Kidney (tissue), 14 donors: ENCODE measurements around the gene IFNE. TPM values are rescaled to one million over a fixed set of nuclear protein-coding genes. Genes with fewer than 3 reads are reported as not detected.

Experiments used
- DNase-seq, 5 donors: peaks; one replicate each; pipeline ENCODE4 v3.0.0-alpha.2; 2013 to 2020
- FAIRE-seq: peaks from 2 replicates; lab custom pipeline; 2012; peaks lifted over from hg19 to GRCh38; lab: Jason Lieb, UNC
- H3K27ac ChIP-seq, 2 donors: one replicate each; pipeline ENCODE4 v1.7.0; 2013; ENCODE audit warnings: low read depth in 2 of 2, low read length in 2 of 2, inconsistent platforms in 1 of 2
- H3K27me3 ChIP-seq: one replicate; pipeline ENCODE4 v1.7.1; 2013; ENCODE audit warnings: low read length, inconsistent platforms; ENCODE audit not compliant: control insufficient read depth, insufficient read depth
- H3K36me3 ChIP-seq, 3 donors: one replicate each; pipeline versions ENCODE4 v1.7.0 to v1.7.1; 2013; ENCODE audit warnings: low read length in 3 of 3, control low read depth in 1 of 3, inconsistent platforms in 1 of 3; ENCODE audit not compliant: insufficient read depth in 3 of 3, control insufficient read depth in 2 of 3
- H3K4me1 ChIP-seq, 3 donors: one replicate each; pipeline versions ENCODE4 v1.7.0 to v1.7.1; 2013; ENCODE audit warnings: low read length in 3 of 3, inconsistent platforms in 1 of 3, low read depth in 1 of 3; ENCODE audit not compliant: control insufficient read depth in 2 of 3, insufficient read depth in 2 of 3
- H3K4me3 ChIP-seq, 3 donors: one replicate each; pipeline versions ENCODE4 v1.7.0 to v1.8.1; 2013; ENCODE audit warnings: low read length in 3 of 3, control low read depth in 1 of 3, inconsistent platforms in 1 of 3
- H3K9ac ChIP-seq, 3 donors: one replicate each; pipeline versions ENCODE4 v1.7.0 to v1.7.1; 2013; ENCODE audit warnings: low read length in 3 of 3, control low read depth in 1 of 3, inconsistent platforms in 1 of 3
- H3K9me3 ChIP-seq, 3 donors: one replicate each; pipeline versions ENCODE4 v1.7.0 to v1.7.1; 2013; ENCODE audit warnings: low read length in 3 of 3, control low read depth in 1 of 3, inconsistent platforms in 1 of 3; ENCODE audit not compliant: control insufficient read depth in 2 of 3, insufficient read depth in 1 of 3
- CTCF ChIP-seq: IDR thresholded peaks from 3 replicates; pipeline ENCODE4 v1.5.1; 2012; ENCODE audit warnings: mild to moderate bottlenecking, moderate library complexity, borderline replicate concordance; ENCODE audit not compliant: insufficient read depth; ENCODE audit errors: extremely low read depth
- intact Hi-C: fragments of 100-400 bp; cut with DNase I; formaldehyde crosslinking; loops from one replicate; pipeline ENCODE4 v1.11.1; 2022
- polyA plus RNA-seq: library from polyadenylated mRNA; stranded (reverse); fragments of 350-450 nt; fragmentation: Illumina TruSeq; extraction: RNeasy Lipid Tissue Mini Kit (QIAGEN cat#74804); gene quantifications from one replicate; pipeline ENCODE4 v1.2.3, GENCODE V29; 2014; ENCODE audit warnings: low read depth, low replicate concordance; ENCODE audit not compliant: insufficient read depth
- total RNA-seq: library from RNA; stranded (reverse); fragmentation: NEBNext Ultra II Directional; extraction: Animal tissue kit (Norgen Biotek cat#: 25700); gene quantifications from one replicate; pipeline ENCODE4 v1.2.1, GENCODE V29; 2021
- donor health status: control.
- donor health status: control.
- donor health status: control.
- donor health status: control.
- donor health status: control.
- donor health status: DM: yes; HTN: yes; CAD: no.
- donor health status: Normal renal cell carcinoma (clear cell type).

Gene IFNE
- total and polyA plus RNA-seq, 2 donors from 2014 or later, result 1.1 TPM; not detected in 1

- no peak for FAIRE-seq
- no peak for TF ChIP-seq CTCF
- H3K27ac ChIP-seq, result no peak overlapping the region
- H3K9ac ChIP-seq, result no peak overlapping the region
- H3K4me3 ChIP-seq, result no peak overlapping the region
- no peaks in the 10 kb centered on the region for H3K9me3 ChIP-seq
- H3K27me3 ChIP-seq, result no peaks in the 10 kb centered on the region
- H3K36me3 ChIP-seq, result no peaks in the 10 kb centered on the region
- intact Hi-C loops, result no loop called here
- DNase-seq, result no peak
- no peaks in the 10 kb centered on the region for H3K4me1 ChIP-seq
Observed at GRCh38 chr9:21522348-21522747, 40.2 kb upstream of the IFNE start.

- Histone ChIP-seq H3K27ac (no peak overlapping the region), H3K9me3 (no peaks in the 10 kb centered on the region), H3K27me3 (no peaks in the 10 kb centered on the region), H3K9ac (no peak overlapping the region), H3K4me3 (no peak overlapping the region), H3K36me3 (no peaks in the 10 kb centered on the region), H3K4me1 (no peaks in the 10 kb centered on the region)
- no peak for FAIRE-seq
- no peak for TF ChIP-seq CTCF
- no peak for DNase-seq
- intact Hi-C loops, result no loop called here
Observed at GRCh38 chr9:21521448-21521847, 39.3 kb upstream of the IFNE start.

- H3K27ac ChIP-seq, result no peak overlapping the region
Observed at GRCh38 chr9:21520501-21521228, 38.6 kb upstream of the IFNE start.

More at GRCh38 chr9:21520501-21521228, 38.6 kb upstream of the IFNE start:
- Histone ChIP-seq H3K4me1 (no peaks in the 10 kb centered on the region), H3K9me3 (no peaks in the 10 kb centered on the region), H3K9ac (no peak overlapping the region), H3K4me3 (no peak overlapping the region), H3K27me3 (no peaks in the 10 kb centered on the region), H3K36me3 (no peaks in the 10 kb centered on the region)
- intact Hi-C loops, result no loop called here
- no peak for TF ChIP-seq CTCF
- FAIRE-seq, result no peak
- DNase-seq, result no peak
